Activated CD4-positive, alpha-beta T cell treated with anti-CD3 and anti-CD28 coated beads for 4 hours (primary cell): Measurements from ENCODE around the gene SEZ6L2.
"Not testable (repeated sequence)": the region's sequence is repeated elsewhere in the genome, so short reads cannot be mapped to it uniquely, and the experiment has no call there.

Experiments used
- DNase-seq, 2 donors: peaks; one replicate each; pipeline ENCODE4 v3.0.0-alpha.2; 2020

SEZ6L2 gene

DNA sequence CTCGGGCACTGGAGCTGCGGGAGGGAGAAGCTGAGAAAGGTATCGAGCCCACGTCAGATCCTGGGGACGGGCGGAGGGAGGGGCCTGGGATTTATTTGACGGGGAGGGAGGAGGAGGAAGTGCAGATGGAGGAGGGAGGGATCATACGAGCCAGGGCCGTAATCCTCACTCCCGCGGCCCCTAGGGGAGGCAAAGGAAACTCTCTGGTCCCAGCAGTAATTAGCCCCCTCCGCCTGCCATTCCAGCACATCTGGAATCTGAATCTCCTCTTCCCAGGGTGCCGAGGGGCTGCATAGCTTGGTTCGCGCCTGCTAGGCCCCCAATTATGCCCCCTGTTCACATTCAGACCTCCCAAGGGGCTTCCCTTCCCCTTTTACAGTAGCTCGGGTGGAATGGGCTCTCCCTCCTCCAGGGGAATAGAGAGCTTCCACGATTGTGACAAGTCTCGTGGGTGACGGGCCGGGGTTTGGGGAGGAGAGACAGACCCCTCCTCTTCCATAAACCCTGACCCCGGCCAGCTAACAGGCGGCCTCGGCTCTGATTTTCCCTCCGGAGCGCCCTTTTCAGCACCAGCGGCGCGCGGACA lies at the start of gene SEZ6L2:
Gene SEZ6L2, minus strand, starts transcription at position 35 of the 586 bp plus-strand sequence. CDS start 531 bp downstream, outside the sequence.
- DNase-seq: no peak

DNA sequence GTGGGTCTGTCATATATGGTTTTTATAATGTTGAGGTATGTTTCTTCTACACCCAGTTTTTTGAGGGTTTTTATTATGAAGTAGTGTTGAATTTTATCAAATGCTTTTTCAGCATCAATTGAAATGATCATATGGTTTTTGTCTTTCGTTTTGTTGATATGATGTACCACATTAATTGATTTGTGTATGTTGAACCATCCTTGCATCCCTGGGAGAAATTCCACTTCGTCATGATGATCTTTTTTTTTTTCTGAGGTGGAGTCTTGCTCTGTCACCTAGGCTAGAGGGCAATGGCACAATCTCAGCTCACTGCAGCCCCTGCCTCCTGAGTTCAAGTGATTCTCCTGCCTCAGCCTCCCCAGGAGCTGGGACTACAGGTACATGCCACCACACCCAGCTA lies 48.5 kb upstream of the SEZ6L2 start:
- DNase-seq: no peak

DNA sequence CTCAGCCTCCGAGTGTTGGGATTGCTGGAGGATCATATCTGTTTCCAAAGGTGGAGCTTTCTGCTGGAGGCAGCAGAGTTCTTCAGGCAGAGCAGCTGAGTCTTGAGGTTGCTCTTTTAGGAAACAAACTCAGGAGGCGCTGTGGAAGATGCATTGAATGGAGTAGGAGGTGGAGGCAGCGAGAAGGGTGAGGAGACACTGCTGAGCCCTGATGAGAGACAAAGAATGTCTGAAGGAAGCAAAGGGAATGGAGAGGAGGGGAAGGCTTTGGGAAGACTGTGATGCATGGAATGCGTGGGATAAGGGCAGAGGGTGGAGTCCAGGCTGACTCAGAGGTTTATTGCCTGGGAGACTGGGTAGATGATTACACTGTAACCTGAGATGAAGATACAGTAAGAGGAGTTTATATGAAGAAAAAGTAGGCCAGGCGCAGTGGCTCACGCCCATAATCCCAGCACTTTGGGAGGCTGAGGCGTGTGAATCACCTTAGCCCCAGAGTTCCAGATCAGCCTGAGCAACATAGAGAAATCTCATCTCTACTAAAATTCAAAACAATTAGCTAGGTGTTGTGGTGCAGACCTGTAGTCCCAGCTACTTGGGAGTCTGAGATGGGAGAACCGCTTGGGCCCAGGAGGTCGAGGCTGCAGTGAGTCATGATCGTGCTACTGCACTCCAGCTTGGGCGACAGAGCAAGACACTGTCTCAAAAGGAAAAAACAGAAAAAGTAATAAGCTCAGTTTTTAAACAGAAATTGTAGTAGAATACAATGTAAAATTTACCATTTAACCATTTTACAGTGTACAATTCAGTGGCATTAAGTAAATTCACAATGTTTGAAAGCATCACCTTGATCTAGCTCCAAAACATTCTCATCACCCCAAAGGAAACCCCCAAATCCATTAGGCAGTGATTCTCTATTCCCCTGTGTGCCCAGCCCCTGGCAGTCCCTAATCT lies 44.8 kb upstream of the SEZ6L2 start:
- no peak for DNase-seq

DNA sequence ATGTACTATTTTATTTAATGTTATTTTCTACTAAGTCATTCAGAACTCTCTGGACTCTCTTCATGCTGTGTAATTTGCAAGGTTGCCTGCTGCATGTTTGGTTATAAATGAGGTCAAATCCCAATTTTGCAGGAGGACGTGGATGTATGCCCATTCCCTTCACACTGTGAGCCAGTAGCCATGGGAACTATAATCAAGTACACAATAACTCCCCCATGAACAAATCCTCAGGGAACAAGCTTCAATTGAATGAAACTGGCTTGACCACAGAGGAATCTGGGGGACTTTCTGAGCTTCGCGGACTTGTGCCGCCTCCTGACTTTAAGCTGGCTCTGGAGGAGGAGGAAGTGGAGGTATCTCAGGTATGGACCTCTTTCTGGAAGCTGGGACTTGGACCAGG lies 41.3 kb upstream of the SEZ6L2 start:
- DNase-seq: no peak

DNA sequence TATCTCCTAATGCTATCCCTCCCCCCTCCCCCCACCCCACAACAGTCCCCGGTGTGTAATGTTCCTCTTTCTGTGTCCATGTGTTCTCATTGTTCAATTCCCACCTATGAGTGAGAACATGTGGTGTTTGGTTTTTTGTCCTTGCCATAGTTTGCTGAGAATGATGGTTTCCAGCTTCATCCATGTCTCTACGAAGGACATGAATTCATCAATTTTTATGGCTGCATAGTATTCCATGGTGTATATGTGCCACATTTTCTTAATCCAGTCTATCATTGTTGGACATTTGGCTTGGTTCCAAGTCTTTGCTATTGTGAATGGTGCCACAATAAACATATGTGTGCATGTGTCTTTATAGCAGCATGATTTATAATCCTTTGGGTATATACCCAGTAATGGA lies 32.4 kb upstream of the SEZ6L2 start:
- not testable (repeated sequence) for DNase-seq

DNA sequence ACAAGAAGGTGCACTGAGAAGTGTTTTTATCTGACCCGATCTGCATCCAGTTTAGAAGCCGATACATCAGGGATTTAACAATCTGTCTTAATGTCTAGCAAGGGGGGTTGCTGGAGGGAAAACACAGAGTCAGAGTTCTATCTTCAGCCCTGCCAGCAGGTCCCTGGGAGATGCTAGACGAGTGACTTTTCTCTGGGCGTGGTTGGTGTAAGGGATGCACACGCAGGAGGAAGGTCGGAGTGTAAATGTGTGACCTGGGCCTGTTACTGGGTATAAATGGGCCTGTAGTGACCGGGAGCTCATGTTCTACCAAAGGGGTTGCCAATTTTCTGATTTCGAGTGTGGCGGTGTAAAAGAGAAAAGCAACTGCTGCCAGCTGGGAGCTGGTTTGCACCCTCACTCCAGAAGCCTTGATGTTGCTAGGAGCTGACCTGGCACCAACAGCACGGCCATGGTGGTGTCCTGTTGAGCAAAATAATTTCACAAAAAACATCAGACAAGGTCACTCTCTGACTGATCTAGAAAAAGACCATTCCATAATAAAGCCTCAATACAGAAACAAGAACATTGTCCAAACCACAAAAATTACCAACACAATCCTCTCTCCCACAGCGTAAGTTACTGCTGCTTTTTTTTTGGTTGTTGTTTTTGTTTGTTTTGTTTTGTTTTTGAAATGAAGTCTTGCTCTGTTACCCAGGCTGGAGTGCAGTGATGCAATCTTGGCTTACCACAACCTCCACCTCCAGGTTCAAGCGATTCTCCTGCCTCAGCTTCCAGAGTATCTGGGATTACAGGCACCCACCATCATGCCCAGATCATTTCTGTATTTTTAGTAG lies 27.9 kb upstream of the SEZ6L2 start:
- no peak for DNase-seq

DNA sequence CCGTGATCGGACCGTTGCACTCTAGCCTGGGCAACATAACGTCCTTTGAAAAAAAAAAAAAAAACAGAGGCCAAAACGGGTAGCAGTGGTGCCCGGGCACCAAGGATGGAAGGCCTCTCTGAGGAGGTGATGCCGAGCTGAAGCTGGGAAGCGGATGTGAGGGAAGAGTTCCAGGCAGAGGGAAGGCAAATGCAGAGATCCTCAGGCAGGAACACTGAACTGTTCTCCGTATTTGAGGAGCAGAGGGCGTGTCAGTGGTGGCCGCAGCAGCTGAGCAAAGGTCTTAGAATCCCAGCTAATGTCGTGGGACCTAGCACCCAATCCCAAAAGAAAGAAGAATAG lies 27.3 kb upstream of the SEZ6L2 start:
- no peak for DNase-seq

DNA sequence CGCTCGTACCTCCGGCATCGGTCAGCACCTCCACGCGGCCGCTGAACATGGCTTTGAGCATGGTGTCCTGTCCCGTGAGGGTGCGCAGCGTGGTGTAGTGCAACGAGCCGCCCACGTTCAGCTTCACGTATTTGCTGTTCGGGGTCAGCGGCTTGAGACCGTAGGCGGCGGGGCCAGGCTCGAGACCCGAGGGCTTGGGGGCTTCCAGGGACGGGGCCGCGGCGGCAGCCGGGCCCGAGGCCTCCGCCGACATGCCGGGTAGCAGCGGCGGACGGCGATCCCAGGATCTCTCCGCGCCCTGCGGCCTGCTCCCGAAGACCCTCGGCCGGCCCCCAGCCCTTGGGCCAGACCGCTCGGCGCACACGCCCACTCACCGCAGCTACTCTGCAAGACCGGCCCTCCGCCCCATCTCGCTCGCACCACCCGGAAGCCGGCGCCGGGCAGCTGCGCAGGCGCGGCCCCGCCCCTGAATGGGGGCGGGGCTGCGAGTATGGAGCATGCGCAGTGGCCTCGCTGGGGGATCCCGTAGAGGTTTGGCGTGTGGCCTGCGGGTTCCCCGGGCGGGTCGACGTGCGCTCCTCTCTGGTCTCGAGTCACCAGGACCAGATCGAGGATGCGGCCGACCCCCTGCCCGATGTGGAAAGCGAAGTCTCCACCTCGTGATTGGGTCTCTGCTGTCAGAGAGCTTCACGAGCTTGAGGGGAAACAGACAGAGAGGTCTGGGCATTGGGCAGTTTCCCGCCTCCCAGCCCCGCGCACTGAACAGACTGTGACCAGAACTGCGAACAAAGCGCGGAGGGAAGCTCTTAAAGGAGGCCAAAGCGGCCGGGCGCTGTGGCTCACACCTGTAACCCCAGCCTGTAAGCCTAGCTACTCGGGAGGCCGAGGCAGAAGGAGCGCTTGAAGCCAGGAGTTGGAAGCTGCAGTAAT lies 26.7 kb upstream of the SEZ6L2 start, which contains the start of gene KCTD13:
Gene KCTD13, minus strand, starts transcription at position 446 of the 930 bp plus-strand sequence. Its CDS starts 193 bp downstream, at position 253.
- DNase-seq: peak; percentile 86 to 89

DNA sequence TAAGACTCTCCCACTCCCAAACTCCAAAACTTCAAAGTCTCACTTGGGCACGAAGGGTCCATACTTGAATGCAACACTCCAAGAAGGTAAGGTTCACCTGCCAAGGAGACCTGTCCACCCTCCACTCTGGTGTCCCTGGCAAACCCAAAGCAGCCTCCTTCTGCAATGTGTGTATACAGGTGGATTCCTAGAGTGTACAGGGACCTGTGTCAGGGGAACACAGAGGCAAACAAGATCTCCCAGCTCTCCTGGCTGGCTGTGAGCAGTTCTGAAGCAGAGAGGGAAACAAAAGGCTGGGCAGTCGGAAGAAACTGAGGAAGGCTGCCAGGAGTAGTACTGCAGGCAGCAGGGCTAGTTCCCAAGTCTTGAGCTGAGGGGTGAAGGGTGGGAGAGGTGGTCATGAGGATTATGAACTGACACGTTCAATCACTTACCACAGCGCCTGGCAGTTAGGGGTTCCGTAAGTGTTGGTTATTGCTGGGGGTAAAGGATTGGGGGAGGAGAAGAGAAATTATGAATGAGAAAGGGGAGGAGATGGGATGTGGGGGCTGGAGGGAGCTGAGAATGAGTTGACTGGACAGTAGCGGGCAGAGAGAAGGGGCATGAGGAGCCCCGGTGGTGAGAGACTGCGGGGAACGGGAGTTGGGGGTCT lies 25.9 kb upstream of the SEZ6L2 start:
- no peak for DNase-seq

DNA sequence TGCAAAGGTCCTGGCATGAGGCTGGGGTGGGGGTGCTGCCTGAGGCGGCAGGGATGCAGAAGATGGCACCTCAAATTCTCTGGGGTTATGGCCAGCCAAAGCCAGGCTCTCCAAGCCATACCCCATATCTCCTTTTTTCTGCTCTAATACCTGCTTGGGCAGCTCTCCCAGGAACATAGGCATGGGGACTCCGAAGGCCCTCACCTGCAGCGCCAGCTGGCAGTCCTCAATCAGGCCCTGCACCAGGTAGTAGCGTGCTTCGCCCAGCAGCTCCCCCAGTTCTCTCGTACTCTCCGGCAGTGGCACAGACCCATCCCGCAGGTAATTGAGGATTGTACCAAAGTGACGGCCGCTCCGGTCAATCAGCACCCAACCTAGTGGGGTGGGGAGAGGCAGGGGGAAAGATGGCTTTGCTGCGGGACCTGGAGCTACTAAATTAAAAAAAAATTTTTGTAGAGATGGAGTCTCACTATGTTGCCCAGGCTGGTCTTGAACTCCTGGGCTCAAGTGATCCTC lies 23.7 kb upstream of the SEZ6L2 start:
- DNase-seq: no peak

DNA sequence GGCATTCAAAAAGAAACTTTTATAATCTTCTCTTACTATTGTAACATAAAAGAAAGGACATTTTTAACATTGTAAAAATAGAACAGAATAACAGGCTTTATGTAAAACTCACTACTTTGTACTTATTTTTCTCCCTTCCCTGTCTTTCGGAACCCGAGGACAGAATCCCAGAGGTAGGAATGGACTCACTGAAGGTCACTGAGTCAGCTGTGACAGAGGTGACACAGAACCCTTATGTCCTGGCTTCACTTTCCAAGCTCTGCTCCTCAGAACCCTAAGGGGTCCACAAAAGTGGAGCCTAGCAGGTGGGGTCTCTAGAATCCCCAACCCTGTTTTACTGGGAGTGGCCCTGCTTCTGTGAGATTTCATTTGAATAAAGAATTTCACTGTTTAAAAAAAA lies 23.0 kb upstream of the SEZ6L2 start:
- no peak for DNase-seq

DNA sequence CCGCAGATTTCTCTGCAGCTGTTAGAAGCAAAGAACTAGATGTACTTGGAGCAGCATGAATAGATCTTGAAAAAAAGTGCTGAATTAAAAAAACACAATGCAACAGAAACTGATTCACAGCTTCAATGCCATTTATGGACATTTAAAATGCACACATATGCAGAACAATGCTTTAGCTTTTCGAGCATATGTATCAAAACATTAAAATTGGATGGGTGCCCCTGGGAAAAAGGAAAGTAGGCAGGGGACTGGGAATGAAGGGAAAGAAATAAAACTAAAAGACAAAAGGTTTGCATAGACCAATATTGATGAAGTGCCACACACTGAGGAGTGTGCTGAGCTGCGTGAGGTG lies 21.7 kb upstream of the SEZ6L2 start:
- no peak for DNase-seq

DNA sequence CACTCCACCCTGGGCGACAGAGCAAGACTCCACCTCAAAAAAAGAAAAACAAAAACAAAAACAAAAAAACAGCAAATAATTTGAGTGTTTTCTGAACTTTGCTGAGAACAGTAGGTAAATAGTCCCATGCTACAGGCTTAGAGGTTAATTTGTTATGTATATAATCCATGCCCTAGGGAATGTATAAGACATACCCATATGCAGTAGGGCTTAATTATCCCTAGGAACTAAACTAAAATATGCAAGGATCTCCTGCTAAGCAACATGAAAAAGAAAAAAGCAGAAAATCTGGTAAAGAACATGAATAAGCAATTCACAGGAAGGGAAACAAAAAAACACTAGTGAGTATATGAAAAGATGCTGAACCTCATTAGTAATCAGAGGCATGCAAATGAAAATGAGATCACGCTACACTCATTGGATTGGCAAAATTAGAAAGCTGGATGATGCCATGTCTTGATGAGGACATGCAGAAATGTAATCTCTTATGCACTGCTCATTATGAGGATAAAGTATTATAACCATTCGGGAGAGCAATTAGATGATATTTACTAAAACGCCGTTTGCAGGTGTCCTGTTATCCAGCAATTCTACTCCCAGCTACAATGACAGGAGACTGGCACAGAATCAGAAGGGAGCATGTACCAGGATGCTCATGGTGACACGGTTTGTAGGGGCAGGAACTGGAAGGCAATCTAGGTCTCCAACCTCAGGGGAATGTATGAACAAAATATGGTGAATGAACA lies 21.1 kb upstream of the SEZ6L2 start:
- no peak for DNase-seq

DNA sequence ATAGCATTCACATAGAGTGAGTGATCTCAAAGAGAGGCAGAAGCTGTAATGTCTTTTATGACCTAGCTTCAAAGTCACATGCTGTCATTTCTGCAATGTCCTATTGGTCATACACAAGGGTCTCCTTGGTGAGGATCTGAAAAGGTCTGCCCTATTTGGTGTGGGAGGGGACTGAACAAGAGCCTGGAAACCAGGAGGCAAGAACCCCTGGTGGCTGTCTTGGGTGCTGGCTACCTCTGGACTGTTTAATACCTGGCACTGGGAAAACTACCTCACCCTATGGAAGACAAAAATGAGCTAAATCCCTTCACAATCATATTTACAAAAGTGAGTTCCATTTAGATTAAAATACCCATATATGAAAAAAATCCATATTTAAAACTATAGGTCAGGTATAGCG lies 17.6 kb upstream of the SEZ6L2 start:
- DNase-seq: no peak

DNA sequence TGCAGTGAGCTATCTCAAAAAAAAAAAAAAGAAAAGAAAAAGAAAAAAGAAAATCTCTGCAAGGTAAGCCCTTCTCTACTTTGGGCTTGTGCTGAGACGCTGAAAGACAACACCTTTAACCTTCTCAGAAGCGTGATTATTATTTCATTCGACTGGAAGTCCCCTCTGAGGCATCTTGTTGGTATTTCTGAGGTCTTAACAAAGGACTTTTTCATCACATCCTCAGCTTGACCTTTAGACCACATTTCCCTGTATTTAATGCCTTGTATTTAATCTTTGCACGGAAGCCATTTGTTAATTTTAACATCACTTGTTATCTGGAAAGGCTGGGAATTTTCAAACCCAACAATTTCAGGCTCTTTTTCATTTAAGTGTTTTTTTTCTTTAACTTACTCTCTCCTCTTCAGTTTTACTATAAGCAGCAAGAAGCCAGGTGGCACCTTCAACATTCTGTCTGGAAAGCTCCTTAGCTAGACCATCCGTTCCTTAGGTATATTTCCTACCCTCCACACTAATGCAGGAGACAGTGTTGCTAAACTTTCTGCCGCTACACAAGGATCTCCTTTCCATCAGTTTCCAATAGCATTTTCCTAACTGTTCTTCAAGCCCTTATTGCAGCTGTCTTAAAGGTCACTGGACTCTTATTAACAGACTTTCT lies 16.4 kb upstream of the SEZ6L2 start:
- no peak for DNase-seq

DNA sequence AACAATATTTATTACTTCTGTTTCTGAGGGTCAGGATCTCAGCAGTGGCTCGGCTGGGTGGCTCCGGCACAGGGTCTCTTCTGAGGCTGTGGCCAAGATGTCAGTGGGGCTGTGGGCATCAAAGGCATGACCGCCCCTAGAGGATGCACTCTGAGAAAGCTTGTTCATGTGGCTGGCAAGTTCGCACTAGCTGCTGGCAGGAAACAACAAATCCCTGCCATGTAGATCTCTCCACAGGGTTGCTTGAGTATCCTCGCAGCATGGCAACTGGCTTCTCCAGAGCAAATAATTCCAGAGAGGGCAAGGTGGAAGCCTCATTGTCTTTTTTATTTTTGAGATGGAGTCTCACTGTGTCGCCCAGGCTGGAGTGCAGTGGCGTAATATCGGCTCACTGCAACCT lies 14.2 kb upstream of the SEZ6L2 start:
- DNase-seq: no peak

DNA sequence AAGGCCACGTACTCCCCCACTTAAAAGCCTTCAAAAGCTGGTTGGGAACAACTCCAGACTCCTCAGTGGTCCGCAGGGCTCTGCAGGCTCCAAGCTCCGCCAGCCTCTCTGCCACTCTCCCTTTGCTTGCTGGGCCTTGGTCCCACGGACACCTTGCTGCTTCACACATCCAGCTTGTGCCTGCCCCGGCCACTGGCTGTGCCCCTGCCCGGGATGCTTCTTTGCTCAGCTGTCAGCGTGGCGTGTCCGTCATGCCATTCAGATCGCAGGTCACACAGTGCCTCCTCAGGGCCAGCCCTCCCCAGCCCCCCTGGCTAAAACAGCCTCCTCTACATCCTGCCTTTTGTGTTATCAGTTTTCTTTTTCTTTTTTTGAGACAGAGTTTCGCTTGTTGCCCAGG lies 12.7 kb upstream of the SEZ6L2 start:
- DNase-seq: no peak

DNA sequence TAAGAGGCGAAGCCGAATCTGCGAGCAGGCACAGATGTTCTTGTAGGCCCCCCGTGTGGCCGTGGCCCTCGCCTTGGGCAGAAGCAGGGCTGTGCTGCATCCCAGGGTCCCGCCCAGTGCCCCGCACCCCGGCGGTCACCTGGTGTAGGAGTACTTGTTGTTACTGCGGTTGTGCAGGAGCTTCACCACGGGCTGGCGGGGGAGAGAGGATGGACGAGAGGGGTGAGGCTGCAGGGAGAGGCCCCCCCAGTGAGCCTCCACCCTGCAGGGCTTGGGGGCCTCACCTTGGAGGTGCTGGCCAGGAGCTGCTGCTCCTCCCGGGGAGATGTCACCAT lies 12.3 kb upstream of the SEZ6L2 start:
- DNase-seq: no peak

DNA sequence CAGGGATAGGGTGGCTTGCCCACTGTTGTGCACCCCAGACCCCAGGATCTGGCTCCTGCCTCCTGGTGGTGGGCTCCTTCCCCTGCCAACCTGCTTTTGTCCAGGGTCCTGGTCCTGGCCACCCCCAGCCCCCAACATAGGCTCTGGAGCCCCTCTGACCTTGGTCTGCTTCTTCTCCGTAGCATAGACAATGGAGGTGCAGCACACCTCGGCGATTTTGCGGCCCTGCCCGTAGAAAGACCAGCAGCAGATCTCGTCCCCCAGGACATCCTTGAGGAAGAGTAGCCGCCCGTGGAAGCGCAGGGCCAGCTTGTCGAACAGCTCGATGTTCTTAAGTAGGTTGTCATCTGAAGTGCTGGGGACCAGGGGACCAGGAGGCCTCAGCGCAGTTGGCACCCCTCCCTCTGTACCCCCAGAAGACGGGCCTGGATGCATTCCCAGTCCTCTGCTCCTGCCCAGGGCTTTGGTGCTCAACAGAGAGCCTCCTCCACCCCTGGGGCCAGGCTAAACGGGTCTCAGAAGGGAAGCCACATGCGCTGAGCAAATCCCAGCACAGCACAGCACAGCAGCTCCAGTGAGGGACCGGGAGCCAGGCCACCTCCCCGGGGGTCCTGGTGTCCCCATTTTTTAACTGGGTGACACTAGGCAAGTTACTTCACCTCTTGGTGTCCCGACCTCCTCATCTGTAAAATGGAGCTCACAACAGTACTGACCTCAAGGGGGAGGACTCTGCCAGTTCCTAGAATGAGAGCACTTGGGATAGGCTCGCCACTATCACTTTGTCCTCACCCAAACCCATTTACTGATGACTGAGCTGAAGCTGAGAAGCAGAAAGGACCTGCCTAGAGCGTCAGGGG lies 11.7 kb upstream of the SEZ6L2 start:
- no peak for DNase-seq
